ENCODE data around the gene TRIM24.

GRCh38 chr7:138440460-138440859 lies 19.6 kb upstream of the TRIM24 start:
- TF ChIP-seq TAF1 (conservative IDR thresholded peaks at IDR 0.05) (no peak), CTCF (IDR thresholded peaks at IDR 0.05; ENCODE audit: low read depth, low read length, missing input control) (no peak), HNF4A (conservative IDR thresholded peaks at IDR 0.05) (no peak), RXRA (IDR thresholded peaks at IDR 0.05) (no peak), REST (IDR thresholded peaks at IDR 0.05) (no peak), MAX (IDR thresholded peaks at IDR 0.05) (no peak), JUND (IDR thresholded peaks at IDR 0.05) (no peak), RAD21 (IDR thresholded peaks at IDR 0.05) (no peak), GABPA (IDR thresholded peaks at IDR 0.05 in 1 of 2, conservative IDR thresholded peaks at IDR 0.05 in 1 of 2) (no peak)

Measured in liver (tissue), 3 donors.